ENCODE measurements around the gene LKAAEAR1.

DNA sequence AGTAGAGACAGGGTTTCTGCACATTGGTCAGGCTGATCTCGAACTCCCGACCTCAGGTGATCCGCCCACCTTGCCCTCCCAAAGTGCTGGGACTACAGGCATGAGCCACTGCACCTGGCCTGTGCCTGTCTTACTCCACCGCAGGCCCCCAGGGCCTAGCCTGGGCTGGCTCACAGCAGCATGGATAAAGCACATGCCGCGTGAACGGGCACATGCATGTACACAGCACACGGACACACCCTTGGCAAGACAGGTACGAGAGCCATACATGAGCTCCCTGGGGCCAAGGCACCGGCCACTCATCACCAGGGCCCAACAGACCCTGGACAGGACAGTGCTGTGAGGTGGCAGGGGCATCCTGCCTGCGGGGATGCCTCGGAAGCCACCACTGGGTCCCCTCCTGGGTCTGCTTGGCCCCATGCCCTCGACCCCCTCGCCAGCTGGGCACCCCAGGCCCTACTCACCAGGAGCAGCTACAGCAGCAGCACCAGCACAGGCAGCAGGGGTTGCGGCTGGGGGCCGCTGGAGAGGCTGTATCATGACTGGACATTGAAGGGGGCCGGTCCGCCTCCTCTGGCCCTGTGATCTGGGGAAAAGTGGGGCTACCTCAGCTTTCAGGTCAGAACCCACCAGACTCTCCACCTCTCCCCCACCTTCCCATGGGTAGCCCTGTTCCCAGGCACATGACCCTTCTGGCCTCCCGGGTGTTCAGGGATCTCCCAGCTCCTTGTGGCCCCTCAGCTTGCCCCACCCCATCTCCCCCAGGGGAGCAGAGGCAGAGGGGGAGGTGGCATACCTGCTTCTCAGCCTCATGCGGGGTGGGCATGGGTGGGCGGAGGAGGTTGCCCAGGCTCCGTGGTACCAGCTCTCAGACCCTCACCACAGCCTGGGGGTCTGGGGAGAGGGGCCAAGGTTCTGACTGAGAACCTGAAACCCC, 7.9 kb downstream of the LKAAEAR1 start:
- no peak for TF ChIP-seq ATF2 (CRISPR knock-in tag; IDR thresholded peaks at IDR 0.05; ENCODE audit: borderline replicate concordance, low read depth)
- TF ChIP-seq CTCF (IDR thresholded peaks at IDR 0.05), result no peak
- TF ChIP-seq, protein P1, sequence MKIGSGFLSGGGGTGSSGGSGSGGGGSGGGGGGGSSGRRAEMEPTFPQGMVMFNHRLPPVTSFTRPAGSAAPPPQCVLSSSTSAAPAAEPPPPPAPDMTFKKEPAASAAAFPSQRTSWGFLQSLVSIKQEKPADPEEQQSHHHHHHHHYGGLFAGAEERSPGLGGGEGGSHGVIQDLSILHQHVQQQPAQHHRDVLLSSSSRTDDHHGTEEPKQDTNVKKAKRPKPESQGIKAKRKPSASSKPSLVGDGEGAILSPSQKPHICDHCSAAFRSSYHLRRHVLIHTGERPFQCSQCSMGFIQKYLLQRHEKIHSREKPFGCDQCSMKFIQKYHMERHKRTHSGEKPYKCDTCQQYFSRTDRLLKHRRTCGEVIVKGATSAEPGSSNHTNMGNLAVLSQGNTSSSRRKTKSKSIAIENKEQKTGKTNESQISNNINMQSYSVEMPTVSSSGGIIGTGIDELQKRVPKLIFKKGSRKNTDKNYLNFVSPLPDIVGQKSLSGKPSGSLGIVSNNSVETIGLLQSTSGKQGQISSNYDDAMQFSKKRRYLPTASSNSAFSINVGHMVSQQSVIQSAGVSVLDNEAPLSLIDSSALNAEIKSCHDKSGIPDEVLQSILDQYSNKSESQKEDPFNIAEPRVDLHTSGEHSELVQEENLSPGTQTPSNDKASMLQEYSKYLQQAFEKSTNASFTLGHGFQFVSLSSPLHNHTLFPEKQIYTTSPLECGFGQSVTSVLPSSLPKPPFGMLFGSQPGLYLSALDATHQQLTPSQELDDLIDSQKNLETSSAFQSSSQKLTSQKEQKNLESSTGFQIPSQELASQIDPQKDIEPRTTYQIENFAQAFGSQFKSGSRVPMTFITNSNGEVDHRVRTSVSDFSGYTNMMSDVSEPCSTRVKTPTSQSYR (CRISPR knock-in tag; IDR thresholded peaks at IDR 0.05), result no peak
- no peak for TF ChIP-seq HMGXB4 (CRISPR knock-in tag; IDR thresholded peaks at IDR 0.05)
- no peak for TF ChIP-seq NR3C1 (CRISPR knock-in tag; conservative IDR thresholded peaks at IDR 0.05; ENCODE audit: low read depth)
- TF ChIP-seq, protein P2, sequence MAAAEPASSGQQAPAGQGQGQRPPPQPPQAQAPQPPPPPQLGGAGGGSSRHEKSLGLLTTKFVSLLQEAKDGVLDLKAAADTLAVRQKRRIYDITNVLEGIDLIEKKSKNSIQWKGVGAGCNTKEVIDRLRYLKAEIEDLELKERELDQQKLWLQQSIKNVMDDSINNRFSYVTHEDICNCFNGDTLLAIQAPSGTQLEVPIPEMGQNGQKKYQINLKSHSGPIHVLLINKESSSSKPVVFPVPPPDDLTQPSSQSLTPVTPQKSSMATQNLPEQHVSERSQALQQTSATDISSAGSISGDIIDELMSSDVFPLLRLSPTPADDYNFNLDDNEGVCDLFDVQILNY (CRISPR knock-in tag; IDR thresholded peaks at IDR 0.05), result no peak
- no peak for TF ChIP-seq JUN (CRISPR knock-in tag; IDR thresholded peaks at IDR 0.05)
- no peak for TF ChIP-seq PRDM15 (CRISPR knock-in tag; IDR thresholded peaks at IDR 0.05)
- no peak for TF ChIP-seq IRF2 (CRISPR knock-in tag; IDR thresholded peaks at IDR 0.05; ENCODE audit: borderline replicate concordance, low read depth)
- TF ChIP-seq GABPB1 (CRISPR knock-in tag; IDR thresholded peaks at IDR 0.05), result no peak
- no peak for TF ChIP-seq CREB1 (CRISPR knock-in tag; IDR thresholded peaks at IDR 0.05)
- no peak for TF ChIP-seq ATF3 (CRISPR knock-in tag; conservative IDR thresholded peaks at IDR 0.05)

Measured in WTC11 (cell line).